Glutamatergic neuron (in vitro differentiated cells): Measurements from ENCODE around the gene SEC16A. TPM values are rescaled to one million over a fixed set of nuclear protein-coding genes. Genes with fewer than 3 reads are reported as not detected.

ENCODE experiments used
- DNase-seq: peaks from one replicate; pipeline ENCODE4 v3.0.0; 2022
- H3K27ac Mint-ChIP-seq: one replicate; pipeline ENCODE4 v1.8.0; 2020; ENCODE audit warnings: mild to moderate bottlenecking, mixed read lengths, inconsistent platforms; ENCODE audit not compliant: unreplicated experiment
- H3K27me3 Mint-ChIP-seq: one replicate; pipeline ENCODE4 v1.8.0; 2020; ENCODE audit warnings: mild to moderate bottlenecking, moderate library complexity, mixed read lengths, inconsistent platforms; ENCODE audit not compliant: unreplicated experiment
- H3K36me3 Mint-ChIP-seq: one replicate; pipeline ENCODE4 v1.8.0; 2020; ENCODE audit warnings: mild to moderate bottlenecking, mixed read lengths, inconsistent platforms; ENCODE audit not compliant: unreplicated experiment
- H3K4me1 Mint-ChIP-seq: one replicate; pipeline ENCODE4 v1.8.0; 2020; ENCODE audit warnings: mild to moderate bottlenecking, low read depth, mixed read lengths, inconsistent platforms; ENCODE audit not compliant: unreplicated experiment
- H3K4me3 Mint-ChIP-seq: one replicate; pipeline ENCODE4 v1.8.0; 2020; ENCODE audit warnings: mild to moderate bottlenecking, mixed read lengths, inconsistent platforms; ENCODE audit not compliant: unreplicated experiment
- H3K9me3 Mint-ChIP-seq: one replicate; pipeline ENCODE4 v1.8.0; 2020; ENCODE audit warnings: mild to moderate bottlenecking, moderate library complexity, mixed read lengths, inconsistent platforms; ENCODE audit not compliant: unreplicated experiment
- total RNA-seq: library from RNA; stranded (reverse); fragmentation: NEBNext Ultra II Directional; extraction: Animal tissue kit (Norgen Biotek cat#: 25700); gene quantifications from one replicate; pipeline ENCODE4 v1.2.1, GENCODE V29; 2021; ENCODE audit not compliant: unreplicated experiment
- TF ChIP-seq, protein P1 (sequence below): fragments of 200-600 bp; sonication (generic); IDR thresholded peaks from one replicate; pipeline ENCODE4 v1.5.0; 2021; ENCODE audit not compliant: partially characterized antibody, unreplicated experiment

The SEC16A gene
- total RNA-seq, 1 donor from 2014 or later = 74.3 TPM

GRCh38 chr9:136431782-136432350, 51.0 kb downstream of the SEC16A start:
- TF ChIP-seq, protein P1, sequence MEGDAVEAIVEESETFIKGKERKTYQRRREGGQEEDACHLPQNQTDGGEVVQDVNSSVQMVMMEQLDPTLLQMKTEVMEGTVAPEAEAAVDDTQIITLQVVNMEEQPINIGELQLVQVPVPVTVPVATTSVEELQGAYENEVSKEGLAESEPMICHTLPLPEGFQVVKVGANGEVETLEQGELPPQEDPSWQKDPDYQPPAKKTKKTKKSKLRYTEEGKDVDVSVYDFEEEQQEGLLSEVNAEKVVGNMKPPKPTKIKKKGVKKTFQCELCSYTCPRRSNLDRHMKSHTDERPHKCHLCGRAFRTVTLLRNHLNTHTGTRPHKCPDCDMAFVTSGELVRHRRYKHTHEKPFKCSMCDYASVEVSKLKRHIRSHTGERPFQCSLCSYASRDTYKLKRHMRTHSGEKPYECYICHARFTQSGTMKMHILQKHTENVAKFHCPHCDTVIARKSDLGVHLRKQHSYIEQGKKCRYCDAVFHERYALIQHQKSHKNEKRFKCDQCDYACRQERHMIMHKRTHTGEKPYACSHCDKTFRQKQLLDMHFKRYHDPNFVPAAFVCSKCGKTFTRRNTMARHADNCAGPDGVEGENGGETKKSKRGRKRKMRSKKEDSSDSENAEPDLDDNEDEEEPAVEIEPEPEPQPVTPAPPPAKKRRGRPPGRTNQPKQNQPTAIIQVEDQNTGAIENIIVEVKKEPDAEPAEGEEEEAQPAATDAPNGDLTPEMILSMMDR = no peak
- peaks cover 3% of the 10 kb centered on the region for H3K9me3 Mint-ChIP-seq
- no peaks in the 10 kb centered on the region for H3K36me3 Mint-ChIP-seq
- no peak overlapping the region for H3K4me3 Mint-ChIP-seq
- H3K27me3 Mint-ChIP-seq = peaks cover 9% of the 10 kb centered on the region
- no peak for DNase-seq
- peaks cover 14% of the 10 kb centered on the region for H3K4me1 Mint-ChIP-seq
- no peak overlapping the region for H3K27ac Mint-ChIP-seq

DNA sequence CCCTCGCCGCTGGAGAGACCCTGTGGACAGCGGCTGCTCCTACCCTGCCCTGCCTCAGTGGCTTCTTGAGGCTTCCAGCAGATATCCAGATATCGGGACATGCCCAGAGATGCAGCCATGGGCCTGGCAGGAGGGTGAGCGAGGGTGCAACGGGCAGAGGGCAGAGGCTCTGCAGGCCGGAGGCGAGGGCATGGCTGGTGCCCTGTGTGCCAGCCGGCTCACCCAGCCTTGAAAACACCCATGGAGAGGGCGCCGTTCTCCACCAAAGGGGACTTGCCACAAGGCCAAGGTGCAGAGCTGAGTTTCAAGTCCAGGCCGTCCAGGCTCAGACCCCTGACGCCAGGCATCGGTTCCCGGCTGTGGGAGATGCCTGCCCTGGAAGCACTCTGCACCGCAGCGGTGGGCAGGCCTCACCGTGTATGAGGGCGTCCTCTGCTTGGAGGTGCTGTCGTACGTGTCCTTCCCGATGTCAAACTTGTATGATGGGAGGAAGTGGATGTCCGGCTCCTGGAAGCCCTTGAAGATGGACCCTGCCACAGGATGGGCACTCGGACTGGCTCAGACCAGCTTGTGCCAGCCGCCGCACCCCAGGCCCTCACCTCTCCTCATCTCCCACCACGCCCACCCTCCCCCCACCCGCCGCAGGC, 52.1 kb downstream of the SEC16A start:
- TF ChIP-seq, protein P1 = no peak
- DNase-seq = no peak
- peaks cover 4% of the 10 kb centered on the region for H3K27me3 Mint-ChIP-seq
- peak overlapping the region; percentile 80 for H3K27ac Mint-ChIP-seq
- H3K9me3 Mint-ChIP-seq = peaks cover under 1% of the 10 kb centered on the region
- peaks cover 7% of the 10 kb centered on the region for H3K4me1 Mint-ChIP-seq
- H3K4me3 Mint-ChIP-seq = no peak overlapping the region
- no peaks in the 10 kb centered on the region for H3K36me3 Mint-ChIP-seq

- peaks cover 7% of the 10 kb centered on the region for H3K4me1 Mint-ChIP-seq
Measured at GRCh38 chr9:136429683-136430491, 53.0 kb downstream of the SEC16A start.

DNA sequence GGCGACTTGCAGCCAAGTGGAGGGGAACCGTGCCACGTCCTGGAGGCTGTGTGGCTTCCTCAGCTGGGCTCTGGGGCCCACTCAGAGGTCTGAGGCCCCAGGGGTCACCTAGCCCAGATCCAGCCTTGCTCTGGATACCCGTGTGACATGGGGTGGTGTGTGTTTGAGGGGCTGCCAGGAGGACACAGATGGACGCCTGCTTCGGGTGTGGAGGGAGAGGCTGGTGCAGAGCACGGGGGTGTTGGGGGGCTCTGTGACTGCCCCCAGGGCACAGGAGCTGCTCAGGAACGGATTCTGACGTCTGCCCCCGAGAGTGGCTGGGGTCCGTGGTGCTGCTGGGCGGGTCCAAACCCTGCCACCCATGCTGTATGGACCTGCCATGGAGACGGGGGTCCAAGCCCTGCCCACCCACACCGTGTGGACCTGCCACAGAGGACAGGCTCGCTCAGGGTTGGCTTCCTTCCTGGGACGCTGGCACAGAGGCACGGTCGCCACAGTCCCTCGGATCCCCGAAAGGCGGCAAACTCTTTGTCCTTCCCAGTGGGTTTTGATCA, 53.7 kb downstream of the SEC16A start:
- peaks cover 7% of the 10 kb centered on the region for H3K4me1 Mint-ChIP-seq
- H3K36me3 Mint-ChIP-seq = no peaks in the 10 kb centered on the region
- TF ChIP-seq, protein P1 = no peak
- H3K9me3 Mint-ChIP-seq = no peaks in the 10 kb centered on the region
- peak overlapping the region; percentile 84 for H3K27ac Mint-ChIP-seq
- no peak for DNase-seq
- H3K4me3 Mint-ChIP-seq = no peak overlapping the region
- H3K27me3 Mint-ChIP-seq = peaks cover 3% of the 10 kb centered on the region

More at GRCh38 chr9:136429683-136430491, 53.0 kb downstream of the SEC16A start:
- Mint-ChIP-seq H3K4me3 (no peak overlapping the region), H3K36me3 (no peaks in the 10 kb centered on the region), H3K27ac (peak overlapping the region; percentile 84), H3K9me3 (no peaks in the 10 kb centered on the region), H3K27me3 (peaks cover 3% of the 10 kb centered on the region)
- TF ChIP-seq, protein P1 = no peak
- no peak for DNase-seq
